HUDEP-2 (cell line): ENCODE measurements around the gene CA10.

Source experiments
- DNase-seq, 76 experiments: peaks; one replicate each; lab custom pipeline; 2025; ENCODE audit not compliant: unreplicated experiment in 76 of 76; lab: John Stamatoyannopoulos, UW

Gene CA10

DNA sequence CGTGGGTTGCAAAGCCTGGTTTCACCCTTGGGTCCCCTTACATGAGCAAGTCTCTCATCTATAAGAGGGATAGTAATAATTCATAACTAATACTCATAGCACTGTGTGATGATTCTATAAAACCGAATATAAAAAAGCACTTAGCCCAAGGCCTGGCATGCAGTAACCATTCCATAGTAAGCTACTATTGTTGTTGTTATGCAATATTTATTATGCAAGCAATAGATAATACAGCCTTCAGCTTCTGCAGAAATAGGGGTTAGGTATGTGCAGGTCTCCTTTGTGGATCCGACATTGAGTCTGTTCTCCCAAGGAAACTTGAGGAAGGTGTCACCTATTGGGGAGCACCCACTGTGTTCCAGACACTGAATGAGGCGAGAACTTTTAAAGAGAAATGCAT is 497.1 kb downstream of the CA10 start:
- no peak for DNase-seq

DNA sequence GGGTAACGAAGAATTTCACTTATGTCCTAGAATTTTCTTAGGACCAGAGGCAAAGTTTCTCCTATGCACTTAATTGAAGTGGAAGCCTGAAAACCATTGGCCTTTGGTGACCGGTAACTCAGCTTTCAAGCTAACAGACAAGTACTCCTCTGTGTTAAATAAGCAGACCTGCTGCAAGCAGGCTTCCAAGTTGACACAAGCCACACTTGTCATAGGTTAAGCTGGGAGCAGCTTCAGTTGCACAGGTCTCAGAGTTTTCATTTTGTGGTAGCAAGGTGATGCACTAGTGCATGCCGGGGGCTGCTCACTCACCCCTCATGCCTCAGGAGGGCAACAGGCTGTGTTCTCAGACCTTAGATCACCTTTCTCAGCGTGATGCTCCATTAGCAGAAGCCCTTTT is 498.2 kb downstream of the CA10 start:
- no peak for DNase-seq

DNA sequence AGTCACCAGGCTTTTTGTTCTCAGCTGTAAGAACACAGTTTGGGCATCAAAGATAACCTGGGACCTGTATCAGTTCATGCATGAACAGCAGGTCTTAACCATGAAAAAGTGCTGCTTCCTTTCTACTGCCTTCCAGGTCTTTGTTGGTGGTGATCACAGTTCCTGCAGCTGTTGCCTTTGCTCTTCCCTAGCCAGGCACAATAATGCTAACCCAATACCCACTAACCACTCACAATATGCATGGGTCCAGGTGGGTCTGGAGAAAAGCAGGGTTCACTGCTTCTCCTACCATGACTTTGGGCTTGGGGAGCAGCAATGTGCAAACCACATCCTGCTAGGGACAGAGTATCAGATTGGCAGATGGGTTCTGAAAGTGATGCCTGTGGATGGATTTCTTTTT is 501.3 kb downstream of the CA10 start:
- DNase-seq, result no peak

DNA sequence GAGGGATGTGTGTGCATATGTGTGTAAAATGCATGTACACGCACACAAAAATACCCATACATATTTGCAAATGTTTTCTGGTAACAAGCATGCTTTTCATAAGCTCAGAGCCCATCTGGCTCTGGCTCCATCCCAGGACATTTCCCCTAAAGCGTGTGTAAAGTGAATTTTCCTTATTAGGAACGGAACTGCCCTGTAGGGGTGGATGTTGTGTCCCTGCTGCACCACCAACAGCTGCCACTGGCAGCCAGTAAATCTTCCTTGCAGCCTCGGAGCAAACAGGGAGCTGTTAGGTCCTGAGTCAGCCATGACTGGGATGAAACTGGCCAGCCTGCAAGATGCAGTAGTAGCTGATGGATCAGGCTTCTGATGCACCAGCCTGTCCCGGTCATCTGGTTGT is 504.6 kb downstream of the CA10 start:
- no peak for DNase-seq

- DNase-seq, result no peak
Measured at GRCh38 chr17:51652529-51652928, 506.0 kb downstream of the CA10 start.

DNA sequence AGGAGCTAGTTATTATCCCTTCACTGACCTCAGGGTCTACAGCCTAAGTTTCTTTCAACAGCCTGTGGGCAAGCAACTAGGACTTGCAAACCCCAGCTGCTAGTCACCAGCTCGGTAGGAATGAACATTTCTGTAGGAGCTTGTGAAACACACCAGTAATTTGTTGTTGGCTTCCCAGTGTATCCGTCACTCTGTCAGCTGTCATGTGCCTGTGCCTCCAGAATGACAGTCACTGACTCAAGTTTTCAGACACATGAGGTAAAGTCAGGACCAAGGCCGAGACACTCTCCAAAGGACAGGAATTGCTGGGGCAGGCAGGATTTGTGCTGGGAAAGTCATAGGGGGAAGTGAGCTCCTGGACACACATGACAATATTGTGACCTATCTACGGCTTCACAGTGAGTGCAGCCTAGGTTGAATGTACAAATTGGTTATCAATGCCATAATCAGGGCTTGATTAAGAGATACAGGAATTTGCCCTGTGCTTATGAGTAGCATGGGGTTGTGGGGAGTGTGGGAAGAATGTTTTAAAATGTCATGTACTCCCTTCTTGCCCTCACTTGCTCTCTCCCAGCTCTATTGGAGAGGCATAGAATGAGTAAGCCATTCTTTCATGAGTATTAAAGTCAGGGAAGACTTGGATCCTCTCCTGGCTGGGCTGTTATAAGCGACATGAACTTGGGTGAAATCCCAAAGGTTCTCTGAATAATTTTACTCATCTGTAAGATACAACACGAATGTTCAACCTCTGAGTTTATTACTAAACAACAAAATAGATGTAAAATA is 506.8 kb downstream of the CA10 start:
- DNase-seq, result no peak

DNA sequence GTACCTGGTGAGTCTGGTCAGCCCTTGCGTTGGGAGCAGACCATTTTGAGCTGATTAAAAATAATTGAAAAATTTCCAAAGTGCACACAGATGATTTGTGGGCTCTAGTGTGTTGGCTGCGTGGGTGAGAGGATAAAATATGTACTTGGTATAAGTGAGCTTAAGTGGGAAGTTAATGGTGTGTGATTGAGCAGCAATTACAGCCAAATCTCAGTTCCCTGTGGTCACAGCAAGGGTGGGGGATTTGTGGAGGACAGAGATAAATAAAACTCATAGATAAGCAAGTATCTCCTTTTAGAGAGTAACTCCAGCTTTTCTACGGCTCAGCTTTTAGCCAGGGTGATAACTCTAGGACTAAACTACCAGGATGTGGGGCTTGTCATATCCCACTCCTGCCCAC is 507.7 kb downstream of the CA10 start:
- DNase-seq, result no peak

DNA sequence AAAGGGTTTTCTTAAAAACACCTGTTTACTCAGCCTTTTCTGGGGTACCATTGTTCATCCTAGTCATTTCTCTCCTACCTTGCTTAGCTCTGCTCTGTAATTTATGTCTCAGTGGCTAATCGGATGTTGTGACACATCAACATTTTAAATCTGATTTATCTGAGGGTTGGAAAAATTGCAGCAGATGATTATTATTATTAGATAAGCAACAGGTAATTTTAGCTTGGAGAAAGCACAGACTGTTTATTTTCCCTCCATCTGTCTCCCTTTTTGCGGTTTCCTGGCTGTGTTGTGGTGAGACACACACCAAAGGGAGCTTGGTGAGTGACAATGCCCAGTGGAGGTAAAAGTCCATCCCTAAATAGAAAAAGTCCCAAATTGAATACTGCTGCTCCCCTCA is 508.3 kb downstream of the CA10 start:
- no peak for DNase-seq

DNA sequence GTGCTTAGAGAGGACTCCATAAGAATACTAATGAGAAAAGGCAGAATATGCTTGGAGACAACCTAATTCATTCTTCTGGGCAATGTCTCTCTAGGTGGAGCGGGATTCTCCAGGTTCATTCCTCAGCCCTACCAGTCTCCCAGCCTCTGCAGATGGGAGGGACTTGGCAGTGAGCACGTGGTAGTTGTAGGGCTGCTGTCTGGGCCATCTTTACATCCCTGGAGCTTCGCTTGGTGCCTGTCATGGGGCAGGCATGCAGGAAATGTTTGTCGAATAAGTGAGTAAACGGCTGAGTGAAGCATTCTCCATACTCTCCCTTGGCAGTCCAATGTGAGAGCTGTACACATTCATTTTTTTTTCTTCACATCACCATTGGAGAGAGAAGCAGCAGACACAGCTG is 510.7 kb downstream of the CA10 start:
- DNase-seq, result no peak

- DNase-seq, result no peak
Measured at GRCh38 chr17:51647067-51647466, 511.4 kb downstream of the CA10 start.

DNA sequence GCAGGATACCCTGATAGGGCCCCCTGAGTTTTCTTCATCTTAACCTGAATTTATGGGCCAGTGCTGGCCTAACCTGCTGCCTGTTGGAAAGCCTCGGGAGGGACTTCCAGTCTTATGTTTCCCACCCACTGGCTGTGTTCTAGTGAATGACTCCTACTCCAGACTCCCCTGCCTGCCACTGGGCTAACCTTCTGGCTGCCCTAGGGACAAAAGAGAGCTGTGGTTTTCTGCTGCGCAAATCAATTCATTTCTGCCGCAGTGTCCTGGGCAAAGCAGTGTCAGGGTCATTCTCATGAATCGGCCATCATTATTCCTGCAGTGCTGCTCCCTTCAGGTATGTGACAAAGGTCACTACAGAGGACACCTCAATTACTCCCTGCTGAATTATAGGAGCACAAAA is 512.0 kb downstream of the CA10 start:
- DNase-seq, result no peak

DNA sequence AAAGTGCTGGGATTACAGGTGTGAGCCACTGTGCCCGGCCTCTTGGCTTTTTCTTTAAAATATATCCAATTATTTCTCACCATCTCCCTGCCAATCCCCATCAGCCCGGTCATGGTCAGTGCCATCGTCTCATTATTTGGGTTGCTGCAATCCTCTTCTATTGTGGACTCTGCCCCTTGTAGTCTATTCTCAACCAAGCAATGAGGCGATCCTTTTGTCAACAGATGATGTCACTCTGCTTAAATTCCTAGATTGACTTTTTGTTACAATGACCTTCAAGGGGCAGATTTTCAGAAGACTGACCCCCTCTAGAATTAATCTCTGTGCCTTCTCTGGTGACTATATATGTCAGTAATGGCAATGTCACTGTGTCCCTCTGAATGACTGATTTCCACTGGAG is 513.5 kb downstream of the CA10 start:
- DNase-seq, result no peak

DNA sequence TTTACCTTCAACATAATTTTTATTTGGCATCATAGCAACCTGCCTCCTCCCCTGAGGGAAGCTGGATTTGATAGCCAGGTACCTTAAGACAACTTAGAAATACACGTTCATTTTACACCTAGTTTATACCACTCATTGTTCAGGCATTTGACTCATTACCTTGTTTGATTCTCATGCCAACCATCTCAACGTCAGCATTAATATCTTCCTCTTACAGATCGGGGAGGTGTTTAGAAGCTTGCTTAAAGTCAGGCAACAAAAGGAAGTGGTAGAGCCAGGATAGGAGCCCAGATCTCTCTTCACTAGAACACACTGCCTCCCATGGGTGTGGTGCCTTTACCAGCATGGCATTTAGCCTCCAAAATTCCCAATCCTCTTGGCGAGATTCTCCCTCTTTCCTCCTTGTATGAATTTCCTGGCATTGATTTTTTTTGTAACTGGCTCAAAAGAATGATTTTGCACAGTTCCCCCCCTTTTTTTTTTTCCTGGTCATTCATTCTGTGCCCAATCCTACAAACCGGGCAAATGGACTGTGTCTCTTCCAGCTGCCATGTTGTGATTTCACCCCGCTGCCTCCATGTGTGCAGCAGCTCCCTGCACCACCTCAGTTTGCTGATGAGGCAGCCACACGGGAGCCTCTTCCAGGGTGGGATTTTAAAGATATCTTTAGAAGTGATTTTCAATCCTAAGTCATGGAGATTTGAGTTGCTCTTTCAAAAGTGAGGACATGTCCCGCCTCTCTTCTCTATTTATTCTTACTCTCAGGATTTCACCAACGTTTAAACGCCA is 514.6 kb downstream of the CA10 start:
- no peak for DNase-seq

- no peak for DNase-seq
Measured at GRCh38 chr17:51642029-51642428, 516.5 kb downstream of the CA10 start.

- peak in 13 of 76 experiments; percentile 1 to 40 (median 6) for DNase-seq
Measured at GRCh38 chr17:51640108-51640622, 518.3 kb downstream of the CA10 start.

- DNase-seq, result no peak
Measured at GRCh38 chr17:51638971-51639370, 519.5 kb downstream of the CA10 start.

- no peak for DNase-seq
Measured at GRCh38 chr17:51636291-51636690, 522.2 kb downstream of the CA10 start.

GRCh38 chr17:51630101-51630671 is 528.3 kb downstream of the CA10 start:
- no peak for DNase-seq

- DNase-seq, result no peak
Measured at GRCh38 chr17:51629232-51629631, 529.3 kb downstream of the CA10 start.

DNA sequence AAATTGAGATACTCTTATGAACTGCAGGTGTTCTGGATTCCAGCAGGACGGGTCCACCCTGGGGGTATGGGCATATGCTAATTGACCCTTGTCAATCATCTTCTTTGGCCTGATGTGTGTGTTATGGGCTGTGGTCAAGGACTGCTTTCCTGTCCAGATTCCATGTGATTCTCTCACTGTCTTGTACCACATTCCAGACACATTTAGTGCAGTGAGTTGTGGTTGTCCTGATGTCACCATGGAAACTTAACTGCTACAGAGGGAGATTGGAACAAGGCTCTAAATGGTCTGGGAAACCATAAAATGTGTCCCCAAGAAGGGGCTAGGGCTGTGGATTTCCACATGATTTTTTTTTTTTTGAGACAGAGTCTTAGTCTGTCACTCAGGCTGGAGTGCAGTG is 530.7 kb downstream of the CA10 start:
- no peak for DNase-seq

- DNase-seq, result no peak
Measured at GRCh38 chr17:51618476-51618875, 540.0 kb downstream of the CA10 start.

DNA sequence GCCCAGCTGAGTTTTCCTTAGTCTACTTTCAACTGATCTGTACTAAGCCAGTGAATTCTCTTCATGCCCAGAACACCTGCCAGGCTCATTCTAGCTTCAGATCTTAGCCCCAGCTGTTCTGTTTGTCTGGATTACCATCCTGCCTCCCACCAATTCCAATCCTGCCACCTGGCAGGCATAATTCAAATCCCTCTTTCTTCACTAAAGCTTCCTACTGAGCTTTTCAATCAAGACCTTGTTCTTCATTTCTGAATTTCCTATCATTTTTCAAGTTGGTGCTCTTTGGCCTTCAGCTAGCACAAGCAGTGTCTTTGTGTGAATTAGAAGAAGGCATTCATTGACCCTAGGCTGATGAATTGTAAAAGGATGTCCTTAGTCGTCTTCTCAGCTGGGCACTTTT is 540.5 kb downstream of the CA10 start:
- DNase-seq, result no peak
